SH-SY5Y (cell line): ENCODE results near the gene FER.

Experiments used
- GATA2 ChIP-seq: IDR thresholded peaks from 2 replicates; pipeline ENCODE4 v1.6.1; 2011; ENCODE audit warnings: mild to moderate bottlenecking, low read depth, low read length
- GATA3 ChIP-seq: IDR thresholded peaks from 2 replicates; pipeline ENCODE4 v1.6.1; 2011; ENCODE audit warnings: low read depth, mild to moderate bottlenecking, low read length, moderate library complexity

DNA sequence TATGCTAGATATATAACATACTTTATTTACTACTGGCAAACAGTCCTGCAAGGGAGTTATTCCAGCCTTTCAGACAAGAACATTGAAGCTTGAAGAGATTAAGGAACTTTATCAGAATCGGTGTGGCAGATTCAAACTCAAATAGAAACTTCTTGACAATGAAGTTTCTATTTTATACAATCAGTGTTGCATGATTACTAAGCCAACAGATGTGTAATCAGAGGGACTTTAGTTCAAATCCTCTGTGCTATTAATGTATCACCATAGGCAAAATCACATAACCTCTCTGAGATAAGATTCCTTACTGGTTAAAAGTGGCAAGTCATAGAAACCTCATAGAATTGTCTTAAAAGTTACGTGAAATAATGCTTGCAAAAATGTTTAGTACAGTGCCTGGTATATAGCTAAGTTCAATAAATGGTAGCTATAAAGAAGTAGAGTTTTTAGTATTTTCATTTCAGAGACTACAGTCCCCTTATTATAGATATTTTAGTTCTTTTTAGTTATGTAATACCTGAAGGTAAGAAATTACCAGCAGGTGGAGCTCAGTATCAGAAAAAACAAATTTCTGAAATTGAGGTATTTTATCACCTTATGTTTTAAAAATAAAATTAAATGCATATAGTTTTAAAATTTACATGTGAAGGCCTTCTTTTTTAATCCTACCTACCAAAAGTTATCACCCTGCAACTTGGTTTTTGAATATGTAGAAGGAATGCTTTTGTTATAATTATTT is 172.1 kb downstream of the FER start:
- TF ChIP-seq GATA2: no peak
- TF ChIP-seq GATA3: no peak
